Nephron (organoid): ENCODE results near the gene TACC2.

Source experiments
- H3K27ac Mint-ChIP-seq, 3 experiments: 2 replicates each; pipeline ENCODE4 v1.8.0; 2020; ENCODE audit warnings: mixed read lengths in 3 of 3, mild to moderate bottlenecking in 2 of 3, moderate library complexity in 1 of 3
- H3K27me3 Mint-ChIP-seq: 2 replicates; pipeline ENCODE4 v1.8.0; 2021; ENCODE audit warnings: low read depth, mild to moderate bottlenecking, moderate library complexity, mixed read lengths
- H3K36me3 Mint-ChIP-seq: 2 replicates; pipeline ENCODE4 v1.8.0; 2020; ENCODE audit warnings: low read depth, mixed read lengths
- H3K4me1 Mint-ChIP-seq: 2 replicates; pipeline ENCODE4 v1.8.0; 2020; ENCODE audit warnings: mixed read lengths
- H3K4me3 Mint-ChIP-seq, 3 experiments: 2 replicates each; pipeline ENCODE4 v1.8.0; 2020; ENCODE audit warnings: mild to moderate bottlenecking in 3 of 3, mixed read lengths in 3 of 3, moderate library complexity in 2 of 3
- H3K9me3 Mint-ChIP-seq: 2 replicates; pipeline ENCODE4 v1.8.0; 2020; ENCODE audit warnings: mixed read lengths
- CTCF ChIP-seq, 3 experiments: fragments of 200-600 bp; sonication (generic); IDR thresholded peaks; one replicate each; pipeline ENCODE4 v1.5.0; 2021; ENCODE audit warnings: antibody characterized with exemption in 3 of 3; ENCODE audit not compliant: unreplicated experiment in 3 of 3

TACC2 gene

GRCh38 chr10:122232769-122233168 is 243.8 kb downstream of the TACC2 start:
- peaks cover 39% of the 10 kb centered on the region for H3K36me3 Mint-ChIP-seq
- H3K27ac Mint-ChIP-seq: peak overlapping the region; percentile 88 to 90 (median 89)
- H3K4me3 Mint-ChIP-seq: peak overlapping the region in 2 of 3 experiments; percentile 1 to 20
- H3K9me3 Mint-ChIP-seq: no peaks in the 10 kb centered on the region
- peaks cover 56% of the 10 kb centered on the region for H3K4me1 Mint-ChIP-seq
- no peaks in the 10 kb centered on the region for H3K27me3 Mint-ChIP-seq
- no peak for TF ChIP-seq CTCF (IDR thresholded peaks at IDR 0.05; ENCODE audit: unreplicated experiment in 3 of 3)

GRCh38 chr10:122233857-122234348 is 244.9 kb downstream of the TACC2 start:
- Mint-ChIP-seq H3K4me1 (peaks cover 56% of the 10 kb centered on the region), H3K4me3 (peak overlapping the region in 1 of 3 experiments; percentile 4), H3K36me3 (peaks cover 42% of the 10 kb centered on the region), H3K27me3 (no peaks in the 10 kb centered on the region), H3K27ac (peak overlapping the region; percentile 85 to 90 (median 89)), H3K9me3 (no peaks in the 10 kb centered on the region)
- no peak for TF ChIP-seq CTCF (IDR thresholded peaks at IDR 0.05; ENCODE audit: unreplicated experiment in 3 of 3)

- H3K4me1 Mint-ChIP-seq: peaks cover 54% of the 10 kb centered on the region
- peak overlapping the region in 1 of 3 experiments; percentile 4 for H3K4me3 Mint-ChIP-seq
- H3K36me3 Mint-ChIP-seq: peaks cover 41% of the 10 kb centered on the region
- no peaks in the 10 kb centered on the region for H3K27me3 Mint-ChIP-seq
- no peaks in the 10 kb centered on the region for H3K9me3 Mint-ChIP-seq
- no peak for TF ChIP-seq CTCF (IDR thresholded peaks at IDR 0.05; ENCODE audit: unreplicated experiment in 3 of 3)
- H3K27ac Mint-ChIP-seq: peak overlapping the region; percentile 77 to 90 (median 85)
Observed at GRCh38 chr10:122234416-122234815, 245.5 kb downstream of the TACC2 start.

GRCh38 chr10:122236690-122237306 is 247.8 kb downstream of the TACC2 start:
- TF ChIP-seq CTCF (IDR thresholded peaks at IDR 0.05; ENCODE audit: unreplicated experiment in 3 of 3): no peak
- H3K36me3 Mint-ChIP-seq: peaks cover 43% of the 10 kb centered on the region

GRCh38 chr10:122237331-122237990 is 248.5 kb downstream of the TACC2 start:
- peaks cover 49% of the 10 kb centered on the region for H3K36me3 Mint-ChIP-seq
- H3K4me3 Mint-ChIP-seq: no peak overlapping the region
- peaks cover 33% of the 10 kb centered on the region for H3K4me1 Mint-ChIP-seq
- no peak overlapping the region for H3K27ac Mint-ChIP-seq
- TF ChIP-seq CTCF (IDR thresholded peaks at IDR 0.05; ENCODE audit: unreplicated experiment in 3 of 3): no peak
- H3K9me3 Mint-ChIP-seq: no peaks in the 10 kb centered on the region
- no peaks in the 10 kb centered on the region for H3K27me3 Mint-ChIP-seq

More at GRCh38 chr10:122236690-122237306, 247.8 kb downstream of the TACC2 start:
- Mint-ChIP-seq H3K4me3 (no peak overlapping the region), H3K27me3 (no peaks in the 10 kb centered on the region), H3K4me1 (peaks cover 39% of the 10 kb centered on the region), H3K9me3 (no peaks in the 10 kb centered on the region), H3K27ac (peak overlapping the region in 1 of 3 experiments; percentile 32)
